Neural cell (in vitro differentiated cells): ENCODE measurements around the gene GDE1. TPM values are rescaled to one million over a fixed set of nuclear protein-coding genes. Genes with fewer than 3 reads are reported as not detected.
A peak's percentile ranks its signal among the peaks of the same experiment; 100 is the strongest.

Experiments used
- H2AFZ ChIP-seq: fragments of 200-600, 300-800 bp; sonication (generic), shearing (Covaris generic); 2 replicates; pipeline ENCODE4 v1.6.0; 2014; ENCODE audit warnings: low read depth, mild to moderate bottlenecking, antibody characterized with exemption, low read length, moderate library complexity
- H3F3A ChIP-seq: fragments of 200-600 bp; shearing (Covaris generic); 2 replicates; pipeline ENCODE4 v1.6.1; 2016; ENCODE audit warnings: mild to moderate bottlenecking, moderate library complexity, mixed read lengths, antibody characterized with exemption, low read length; ENCODE audit not compliant: insufficient read depth, poor library complexity, severe bottlenecking
- H3K27ac ChIP-seq: fragments of 200-600, 300-800 bp; sonication (generic), shearing (Covaris generic); 2 replicates; pipeline ENCODE4 v1.5.1; 2014; ENCODE audit warnings: mild to moderate bottlenecking, low read length, moderate library complexity
- H3K27me3 ChIP-seq: fragments of 300-800, 200-600 bp; sonication (generic), shearing (Covaris generic); 2 replicates; pipeline ENCODE4 v1.6.0; 2014; ENCODE audit warnings: mild to moderate bottlenecking, low read depth, low read length, moderate library complexity; ENCODE audit not compliant: insufficient read depth
- H3K36me3 ChIP-seq: fragments of 300-800, 200-600 bp; sonication (generic), shearing (Covaris generic); 2 replicates; pipeline ENCODE4 v1.5.1; 2014; ENCODE audit warnings: mild to moderate bottlenecking, antibody characterized with exemption, low read length, moderate library complexity; ENCODE audit not compliant: insufficient read depth
- H3K4me2 ChIP-seq: fragments of 300-800, 200-600 bp; sonication (generic), shearing (Covaris generic); 2 replicates; pipeline ENCODE4 v1.6.0; 2014; ENCODE audit warnings: mild to moderate bottlenecking, low read length
- H3K4me3 ChIP-seq: fragments of 300-800, 200-600 bp; sonication (generic), shearing (Covaris generic); 2 replicates; pipeline ENCODE4 v1.5.1; 2014; ENCODE audit warnings: mild to moderate bottlenecking, low read length, moderate library complexity
- H3K79me2 ChIP-seq: fragments of 200-600 bp; shearing (Covaris generic); replicated peaks from 2 replicates; pipeline ENCODE4 v1.6.0; 2014; ENCODE audit warnings: mild to moderate bottlenecking, low read length, moderate library complexity; ENCODE audit not compliant: insufficient read depth
- H3K9ac ChIP-seq: fragments of 300-800, 200-600 bp; sonication (generic), shearing (Covaris generic); 2 replicates; pipeline ENCODE4 v1.6.1; 2016; ENCODE audit warnings: mild to moderate bottlenecking, low read length, mixed read lengths
- H3K9me2 ChIP-seq: fragments of 200-600 bp; shearing (Covaris generic); 2 replicates; pipeline ENCODE4 v1.6.1; 2016; ENCODE audit warnings: mild to moderate bottlenecking, low read length, mixed read lengths; ENCODE audit not compliant: insufficient read depth
- H3K9me3 ChIP-seq: fragments of 200-600, 300-800 bp; sonication (generic), shearing (Covaris generic); 2 replicates; pipeline ENCODE4 v1.6.1; 2016; ENCODE audit warnings: mild to moderate bottlenecking, mixed run types, low read length, moderate library complexity, mixed read lengths
- H4K20me1 ChIP-seq: fragments of 200-600 bp; shearing (Covaris generic); 2 replicates; pipeline ENCODE4 v1.6.1; 2016; ENCODE audit warnings: mild to moderate bottlenecking, mixed run types; ENCODE audit not compliant: insufficient read depth
- CTCF ChIP-seq: fragments of 450-650 bp; IDR thresholded peaks from 2 replicates; pipeline ENCODE4 v1.5.1; 2014; ENCODE audit warnings: antibody characterized with exemption, mild to moderate bottlenecking, moderate library complexity; ENCODE audit not compliant: poor library complexity, severe bottlenecking
- EP300 ChIP-seq: fragments of 450-650 bp; conservative IDR thresholded peaks from 2 replicates; pipeline ENCODE4 v1.6.1; 2014; ENCODE audit warnings: antibody characterized with exemption, mild to moderate bottlenecking, moderate library complexity; ENCODE audit not compliant: poor library complexity, severe bottlenecking
- EZH2 ChIP-seq: fragments of 200-600, 300-800 bp; shearing (Covaris generic), sonication (generic); IDR thresholded peaks from 2 replicates; pipeline ENCODE4 v1.6.1; 2014; ENCODE audit warnings: antibody characterized with exemption, low read length, borderline replicate concordance, mild to moderate bottlenecking; ENCODE audit not compliant: insufficient read depth, poor library complexity, severe bottlenecking
- MXI1 ChIP-seq: fragments of 450-650 bp; conservative IDR thresholded peaks from 2 replicates; pipeline ENCODE4 v1.6.1; 2014; ENCODE audit warnings: antibody characterized with exemption, mild to moderate bottlenecking; ENCODE audit not compliant: poor library complexity, severe bottlenecking
- POLR2AphosphoS5 ChIP-seq: IDR thresholded peaks from 2 replicates; pipeline ENCODE4 v1.6.1; 2012
- RAD21 ChIP-seq: fragments of 450-650 bp; conservative IDR thresholded peaks from 2 replicates; pipeline ENCODE4 v1.6.1; 2014; ENCODE audit warnings: antibody characterized with exemption, mild to moderate bottlenecking, moderate library complexity
- REST ChIP-seq: IDR thresholded peaks from 2 replicates; pipeline ENCODE4 v1.6.1; 2012; ENCODE audit warnings: borderline replicate concordance
- SMC3 ChIP-seq: fragments of 450-650 bp; conservative IDR thresholded peaks from 2 replicates; pipeline ENCODE4 v1.6.1; 2014; ENCODE audit warnings: antibody characterized with exemption, mild to moderate bottlenecking, moderate library complexity; ENCODE audit not compliant: poor library complexity
- TAF1 ChIP-seq: IDR thresholded peaks from 2 replicates; pipeline ENCODE4 v1.6.1; 2012; ENCODE audit warnings: low read depth
- polyA plus RNA-seq: library from polyadenylated mRNA; depleted of rRNA; stranded (reverse); fragments of >200 nt; gene quantifications from 2 replicates; pipeline ENCODE4 v1.2.3, GENCODE V29; 2014

The GDE1 gene
- polyA plus RNA-seq, 1 donor from 2014 or later: 74.7 TPM

GRCh38 chr16:19518388-19518787 lies 3.5 kb downstream of the GDE1 start:
- H3K4me3 ChIP-seq: peak overlapping the region; percentile 43
- peaks cover 33% of the 10 kb centered on the region for H3K79me2 ChIP-seq
- no peak overlapping the region for H3K4me2 ChIP-seq

GRCh38 chr16:19517424-19518089 lies 4.3 kb downstream of the GDE1 start:
- H3K79me2 ChIP-seq: peaks cover 33% of the 10 kb centered on the region
- no peaks in the 10 kb centered on the region for H3K9me2 ChIP-seq
- no peaks in the 10 kb centered on the region for H3K27me3 ChIP-seq
- H3K36me3 ChIP-seq: peaks cover 15% of the 10 kb centered on the region
- no peak overlapping the region for H3K27ac ChIP-seq
- H3K4me3 ChIP-seq: no peak overlapping the region
- peaks cover 6% of the 10 kb centered on the region for H3F3A ChIP-seq
- no peaks in the 10 kb centered on the region for H4K20me1 ChIP-seq
- no peak overlapping the region for H3K4me2 ChIP-seq
- TF ChIP-seq SMC3 (no peak), RAD21 (no peak), REST (no peak), EP300 (no peak), EZH2 (no peak), CTCF (no peak), TAF1 (no peak), MXI1 (no peak), POLR2AphosphoS5 (no peak)
- H2AFZ ChIP-seq: no peak overlapping the region
- no peak overlapping the region for H3K9ac ChIP-seq
- no peaks in the 10 kb centered on the region for H3K9me3 ChIP-seq

More at GRCh38 chr16:19518388-19518787, 3.5 kb downstream of the GDE1 start:
- no peaks in the 10 kb centered on the region for H3K27me3 ChIP-seq
- H3F3A ChIP-seq: peaks cover 6% of the 10 kb centered on the region
- H4K20me1 ChIP-seq: no peaks in the 10 kb centered on the region
- TF ChIP-seq TAF1: no peak
- no peak for TF ChIP-seq CTCF
- no peak for TF ChIP-seq POLR2AphosphoS5
- no peak for TF ChIP-seq RAD21
- no peak for TF ChIP-seq MXI1
- H2AFZ ChIP-seq: no peak overlapping the region
- H3K9me2 ChIP-seq: no peaks in the 10 kb centered on the region
- H3K9me3 ChIP-seq: no peaks in the 10 kb centered on the region
- no peak overlapping the region for H3K27ac ChIP-seq
- peaks cover 8% of the 10 kb centered on the region for H3K36me3 ChIP-seq
- no peak overlapping the region for H3K9ac ChIP-seq
